ENCODE data around the gene ZCCHC14. TPM values are rescaled to one million over a fixed set of nuclear protein-coding genes. Genes with fewer than 3 reads are reported as not detected.

The ZCCHC14 gene
- total RNA-seq, 2 donors from 2014 or later = 18.9 to 54.4 TPM

- Histone ChIP-seq H3K27ac (no peak overlapping the region), H3K4me3 (no peak overlapping the region), H3K36me3 (replicated peaks in 1 of 2; ENCODE audit: insufficient read depth in 1 of 2, low read depth in 2 of 2) (no peaks in the 10 kb centered on the region), H3K27me3 (no peaks in the 10 kb centered on the region), H3K4me1 (peaks cover 18% of the 10 kb centered on the region), H3K9me3 (no peaks in the 10 kb centered on the region)
- TF ChIP-seq, protein P1, sequence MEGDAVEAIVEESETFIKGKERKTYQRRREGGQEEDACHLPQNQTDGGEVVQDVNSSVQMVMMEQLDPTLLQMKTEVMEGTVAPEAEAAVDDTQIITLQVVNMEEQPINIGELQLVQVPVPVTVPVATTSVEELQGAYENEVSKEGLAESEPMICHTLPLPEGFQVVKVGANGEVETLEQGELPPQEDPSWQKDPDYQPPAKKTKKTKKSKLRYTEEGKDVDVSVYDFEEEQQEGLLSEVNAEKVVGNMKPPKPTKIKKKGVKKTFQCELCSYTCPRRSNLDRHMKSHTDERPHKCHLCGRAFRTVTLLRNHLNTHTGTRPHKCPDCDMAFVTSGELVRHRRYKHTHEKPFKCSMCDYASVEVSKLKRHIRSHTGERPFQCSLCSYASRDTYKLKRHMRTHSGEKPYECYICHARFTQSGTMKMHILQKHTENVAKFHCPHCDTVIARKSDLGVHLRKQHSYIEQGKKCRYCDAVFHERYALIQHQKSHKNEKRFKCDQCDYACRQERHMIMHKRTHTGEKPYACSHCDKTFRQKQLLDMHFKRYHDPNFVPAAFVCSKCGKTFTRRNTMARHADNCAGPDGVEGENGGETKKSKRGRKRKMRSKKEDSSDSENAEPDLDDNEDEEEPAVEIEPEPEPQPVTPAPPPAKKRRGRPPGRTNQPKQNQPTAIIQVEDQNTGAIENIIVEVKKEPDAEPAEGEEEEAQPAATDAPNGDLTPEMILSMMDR (IDR thresholded peaks at IDR 0.05) = no peak
- TF ChIP-seq POLR2A (IDR thresholded peaks at IDR 0.05) = no peak
- WGBS, 2 donors = 75 to 89% methylated on average over 10 to 13 of the region's 17 CpGs
- DNase-seq = no peak
- ATAC-seq = no peak
- intact Hi-C loops (cut with DNase I) = no loop called here
These were observed 3.0 kb upstream of the ZCCHC14 start for GRCh38 chr16:87495578-87496446.

GRCh38 chr16:87493608-87494280, 920 bp upstream of the ZCCHC14 start:
- ATAC-seq (no peak), DNase-seq (peak; percentile 37 to 59 (median 49))
- Histone ChIP-seq H3K27me3 (no peaks in the 10 kb centered on the region), H3K27ac (peak overlapping the region; percentile 29 to 77 (median 45)), H3K4me1 (peaks cover 36% of the 10 kb centered on the region), H3K36me3 (replicated peaks in 1 of 2; ENCODE audit: insufficient read depth in 1 of 2, low read depth in 2 of 2) (no peaks in the 10 kb centered on the region), H3K4me3 (peak overlapping the region in 1 of 2 donors; percentile 46), H3K9me3 (no peaks in the 10 kb centered on the region)
- no peak for TF ChIP-seq POLR2A (IDR thresholded peaks at IDR 0.05)
- TF ChIP-seq, protein P1 (IDR thresholded peaks at IDR 0.05) = no peak
- 26 to 30% methylated on average over 12 to 23 of the region's 23 CpGs for WGBS, 2 donors
- intact Hi-C loops (cut with DNase I) = no loop called here

DNA sequence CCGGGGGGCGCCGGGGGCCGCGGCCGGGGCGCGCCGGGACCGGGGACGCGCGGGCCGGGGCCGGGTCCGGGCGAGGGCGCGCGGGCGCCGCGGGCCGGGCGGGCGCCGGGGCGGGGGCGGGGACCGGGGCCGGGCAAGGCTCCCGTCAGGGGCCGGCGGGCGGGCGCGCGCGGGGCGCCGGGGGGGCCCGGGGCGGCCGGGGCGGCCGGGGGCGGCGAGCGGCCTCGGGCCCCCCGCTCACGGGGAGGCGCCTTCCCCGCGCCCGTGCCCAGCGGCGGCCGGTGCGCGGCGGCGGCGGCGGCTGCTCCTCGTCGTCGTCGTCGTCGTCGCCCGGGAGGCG, 563 bp downstream of the ZCCHC14 start:
- Histone ChIP-seq H3K27me3 (no peaks in the 10 kb centered on the region), H3K4me1 (peaks cover 49% of the 10 kb centered on the region), H3K4me3 (no peak overlapping the region), H3K9me3 (no peaks in the 10 kb centered on the region), H3K36me3 (replicated peaks in 1 of 2; ENCODE audit: insufficient read depth in 1 of 2, low read depth in 2 of 2) (no peaks in the 10 kb centered on the region), H3K27ac (peak overlapping the region in 2 of 4 donors; percentile 60 to 77)
- DNase-seq (no peak), ATAC-seq (no peak)
- intact Hi-C loops (cut with DNase I) = no loop called here
- no peak for TF ChIP-seq POLR2A (IDR thresholded peaks at IDR 0.05)
- TF ChIP-seq, protein P1 (IDR thresholded peaks at IDR 0.05) = no peak
- no CpG with 5 or more reads among the region's 74 CpGs for WGBS, 2 donors

- 0 to 13% methylated on average over 8 to 64 of the region's 80 CpGs for WGBS, 2 donors
- intact Hi-C loops (cut with DNase I) = no loop called here
- Histone ChIP-seq H3K4me3 (peak overlapping the region; percentile 9 to 18), H3K36me3 (replicated peaks in 1 of 2; ENCODE audit: insufficient read depth in 1 of 2, low read depth in 2 of 2) (no peaks in the 10 kb centered on the region), H3K27ac (peak overlapping the region; percentile 44 to 64 (median 56)), H3K4me1 (peaks cover 55% of the 10 kb centered on the region), H3K27me3 (no peaks in the 10 kb centered on the region), H3K9me3 (no peaks in the 10 kb centered on the region)
- ATAC-seq (no peak), DNase-seq (peak; percentile 42 to 56 (median 50))
- peak in 1 of 3 donors; percentile 41 for TF ChIP-seq POLR2A (IDR thresholded peaks at IDR 0.05)
- TF ChIP-seq, protein P1 (IDR thresholded peaks at IDR 0.05) = no peak
These were observed 1.1 kb downstream of the ZCCHC14 start for GRCh38 chr16:87491522-87492290.
